Fibroblast of lung (primary cell): ENCODE data around the gene DNMT3A.

Experiments used
- EZH2 ChIP-seq: IDR thresholded peaks from 2 replicates; pipeline ENCODE4 v1.5.1; 2012; ENCODE audit warnings: low read length, control low read depth, mild to moderate bottlenecking; ENCODE audit errors: missing control alignments
- TF ChIP-seq, protein P1 (sequence below), 2 donors: IDR thresholded peaks in 1 of 2; conservative IDR thresholded peaks in 1 of 2; 1 replicate in 1 of 2; 2 replicates in 1 of 2; pipeline ENCODE4 v1.5.1; 2011 to 2012; ENCODE audit warnings: low read length in 2 of 2, control low read depth in 1 of 2, inconsistent platforms in 1 of 2, low read depth in 1 of 2, mild to moderate bottlenecking in 1 of 2

- TF ChIP-seq, protein P1, sequence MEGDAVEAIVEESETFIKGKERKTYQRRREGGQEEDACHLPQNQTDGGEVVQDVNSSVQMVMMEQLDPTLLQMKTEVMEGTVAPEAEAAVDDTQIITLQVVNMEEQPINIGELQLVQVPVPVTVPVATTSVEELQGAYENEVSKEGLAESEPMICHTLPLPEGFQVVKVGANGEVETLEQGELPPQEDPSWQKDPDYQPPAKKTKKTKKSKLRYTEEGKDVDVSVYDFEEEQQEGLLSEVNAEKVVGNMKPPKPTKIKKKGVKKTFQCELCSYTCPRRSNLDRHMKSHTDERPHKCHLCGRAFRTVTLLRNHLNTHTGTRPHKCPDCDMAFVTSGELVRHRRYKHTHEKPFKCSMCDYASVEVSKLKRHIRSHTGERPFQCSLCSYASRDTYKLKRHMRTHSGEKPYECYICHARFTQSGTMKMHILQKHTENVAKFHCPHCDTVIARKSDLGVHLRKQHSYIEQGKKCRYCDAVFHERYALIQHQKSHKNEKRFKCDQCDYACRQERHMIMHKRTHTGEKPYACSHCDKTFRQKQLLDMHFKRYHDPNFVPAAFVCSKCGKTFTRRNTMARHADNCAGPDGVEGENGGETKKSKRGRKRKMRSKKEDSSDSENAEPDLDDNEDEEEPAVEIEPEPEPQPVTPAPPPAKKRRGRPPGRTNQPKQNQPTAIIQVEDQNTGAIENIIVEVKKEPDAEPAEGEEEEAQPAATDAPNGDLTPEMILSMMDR (conservative IDR thresholded peaks at IDR 0.05 in 1 of 2, IDR thresholded peaks at IDR 0.05 in 1 of 2; ENCODE audit: low read depth in 1 of 2, low read length in 2 of 2): no peak
- no peak for TF ChIP-seq EZH2
Observed at GRCh38 chr2:25202275-25202674, 139.4 kb downstream of the DNMT3A start.
